SK-N-SH (cell line): Measurements from ENCODE around the gene KRTAP12-1.

Experiments
- CTCF ChIP-seq: fragments of 200-600 bp; sonication (generic); IDR thresholded peaks from 2 replicates; pipeline ENCODE4 v1.6.1; 2017; ENCODE audit warnings: antibody characterized with exemption, mild to moderate bottlenecking, moderate library complexity
- EP300 ChIP-seq, 2 experiments: IDR thresholded peaks; 2 replicates each; pipeline versions ENCODE4 v1.4.0 to v1.6.1; 2012; ENCODE audit warnings: borderline replicate concordance in 1 of 2, low read depth in 1 of 2, low read length in 1 of 2
- EZH2phosphoT487 ChIP-seq: fragments of 200-600 bp; sonication (generic); IDR thresholded peaks from 2 replicates; pipeline ENCODE4 v1.6.1; 2017; ENCODE audit warnings: low read depth, mixed run types, mild to moderate bottlenecking, antibody characterized with exemption, moderate library complexity, borderline replicate concordance
- GABPA ChIP-seq: IDR thresholded peaks from 2 replicates; pipeline ENCODE4 v1.4.0; 2012; ENCODE audit warnings: low read depth, mild to moderate bottlenecking
- IRF3 ChIP-seq: fragments of 150-350 bp; IDR thresholded peaks from 2 replicates; pipeline ENCODE4 v1.6.1; 2016; ENCODE audit warnings: mild to moderate bottlenecking, low read depth, low read length
- JUND ChIP-seq: IDR thresholded peaks from 2 replicates; pipeline ENCODE4 v1.4.0; 2012
- RAD21 ChIP-seq: IDR thresholded peaks from 2 replicates; pipeline ENCODE4 v1.6.1; 2012; ENCODE audit warnings: mild to moderate bottlenecking, low read length
- REST ChIP-seq: IDR thresholded peaks from 2 replicates; pipeline ENCODE4 v1.6.1; 2012; ENCODE audit warnings: mild to moderate bottlenecking, low read depth, low read length, moderate library complexity
- SIN3A ChIP-seq: IDR thresholded peaks from 2 replicates; pipeline ENCODE4 v1.6.1; 2012; ENCODE audit warnings: low read depth, mild to moderate bottlenecking, low read length, moderate library complexity, borderline replicate concordance
- USF1 ChIP-seq: IDR thresholded peaks from 2 replicates; pipeline ENCODE4 v1.4.0; 2012; ENCODE audit warnings: low read depth, borderline replicate concordance
- YY1 ChIP-seq: IDR thresholded peaks from 2 replicates; pipeline ENCODE4 v1.4.0; 2012; ENCODE audit warnings: low read depth, mild to moderate bottlenecking

- TF ChIP-seq CTCF, result no peak
- no peak for TF ChIP-seq EZH2phosphoT487
- no peak for TF ChIP-seq EP300 (IDR thresholded peaks at IDR 0.05; ENCODE audit: borderline replicate concordance in 1 of 2, low read depth in 1 of 2, low read length in 1 of 2)
- TF ChIP-seq RAD21, result no peak
- TF ChIP-seq USF1, result no peak
- no peak for TF ChIP-seq GABPA
- no peak for TF ChIP-seq SIN3A
- TF ChIP-seq JUND, result no peak
- no peak for TF ChIP-seq IRF3
- TF ChIP-seq REST, result no peak
- TF ChIP-seq YY1, result no peak
Observed at GRCh38 chr21:44714905-44715304, 32.9 kb upstream of the KRTAP12-1 start.
